K562 treated with DMSO at 1 percent for 12 hours (cell line): ENCODE data around the gene LYL1. TPM values are rescaled to one million over a fixed set of nuclear protein-coding genes. Genes with fewer than 3 reads are reported as not detected.

ENCODE experiments used
- total RNA-seq: library from RNA; unstranded; fragments of 300-600 nt; gene quantifications from 2 replicates; pipeline ENCODE4 v1.2.3, GENCODE V29; 2022; ENCODE audit not compliant: insufficient read depth

LYL1 gene
- 287 and 387 TPM in 2 replicates for total RNA-seq

GRCh38 chr19:13102666-13103580 is at the start of gene LYL1:
LYL1 (minus strand) TSS chr19:13102858; CDS start chr19:13101171, 1,687 bp downstream.

GRCh38 chr19:13150187-13150930 is 47.7 kb upstream of the LYL1 start, which contains the start of the genes IER2 and STX10:
IER2 (plus strand) TSS chr19:13150411; CDS start chr19:13153187, 2,776 bp downstream.
STX10 (minus strand) TSS chr19:13150375; CDS start chr19:13150173, 202 bp downstream.

GRCh38 chr19:13117772-13118423 is 15.2 kb upstream of the LYL1 start, which contains the start of gene NACC1:
NACC1 (plus strand) TSS chr19:13118264; CDS start chr19:13135208, 16,944 bp downstream.

GRCh38 chr19:13116282-13117175 is 13.9 kb upstream of the LYL1 start, which contains the start of gene TRMT1:
TRMT1 (minus strand) TSS chr19:13116740; CDS start chr19:13116399, 341 bp downstream.

Other genes with a start within 250 kb of the LYL1 start
- gene DNASE2, start 221.4 kb downstream of the LYL1 start, total RNA-seq = 133 and 148 TPM in 2 replicates
- 32.6 and 45.7 TPM in 2 replicates for gene KLF1, start 215.7 kb downstream of the LYL1 start, total RNA-seq
- gene GCDH, start 211.7 kb downstream of the LYL1 start, total RNA-seq = 10.5 and 12.8 TPM in 2 replicates
- gene SYCE2, start 183.6 kb downstream of the LYL1 start, total RNA-seq = 0.80 and 1.0 TPM in 2 replicates
- 120 and 123 TPM in 2 replicates for gene FARSA, start 169.1 kb downstream of the LYL1 start, total RNA-seq
- gene CALR, start 164.2 kb downstream of the LYL1 start, total RNA-seq = 475 and 681 TPM in 2 replicates
- gene RAD23A, start 157.0 kb downstream of the LYL1 start, total RNA-seq = 111 and 154 TPM in 2 replicates
- gene GADD45GIP1, start 145.6 kb downstream of the LYL1 start, total RNA-seq = 33.4 and 52.1 TPM in 2 replicates
- gene DAND5, start 133.3 kb downstream of the LYL1 start, total RNA-seq = 1.0 TPM in 1 of 2 replicates, not detected in the other
- 3.3 and 14.3 TPM in 2 replicates for gene NFIX, start 107.4 kb downstream of the LYL1 start, total RNA-seq
- gene TRMT1, start 13.9 kb upstream of the LYL1 start, total RNA-seq = 27.9 and 29.1 TPM in 2 replicates
- gene NACC1, start 15.4 kb upstream of the LYL1 start, total RNA-seq = 27.0 and 54.7 TPM in 2 replicates
- gene STX10, start 47.5 kb upstream of the LYL1 start, total RNA-seq = 94.3 and 118 TPM in 2 replicates
- gene IER2, start 47.6 kb upstream of the LYL1 start, total RNA-seq = 177 and 186 TPM in 2 replicates